Hematopoietic multipotent progenitor cell treated with erythropoietin and hydrocortisone succinate and interleukin-3 and kit ligand, for 15 days (in vitro differentiated cells): ENCODE results near the gene BTNL2.

Experiments used
- DNase-seq: peaks from one replicate; pipeline ENCODE4 v3.0.0-alpha.2; 2015; ENCODE audit warnings: low spot score

Gene BTNL2

GRCh38 chr6:32415521-32416019 is 8.6 kb upstream of the BTNL2 start:
- peak; percentile 58 for DNase-seq

- peak; percentile 68 for DNase-seq
These were observed 6.6 kb upstream of the BTNL2 start for GRCh38 chr6:32413427-32414047.

- DNase-seq = no peak
These were observed 4.8 kb upstream of the BTNL2 start for GRCh38 chr6:32411566-32412327.

- no peak for DNase-seq
These were observed 3.9 kb upstream of the BTNL2 start for GRCh38 chr6:32410906-32411305.

GRCh38 chr6:32406197-32406596 is 784 bp downstream of the BTNL2 start:
- DNase-seq = no peak

- DNase-seq = no peak
These were observed 1.3 kb downstream of the BTNL2 start for GRCh38 chr6:32405656-32406055.

GRCh38 chr6:32402812-32403211 is 4.2 kb downstream of the BTNL2 start:
- no peak for DNase-seq

- DNase-seq = no peak
These were observed 5.6 kb downstream of the BTNL2 start for GRCh38 chr6:32401284-32401963.

GRCh38 chr6:32397252-32397920 is 9.6 kb downstream of the BTNL2 start:
- no peak for DNase-seq

GRCh38 chr6:32396028-32396427 is 11.0 kb downstream of the BTNL2 start:
- DNase-seq = no peak

GRCh38 chr6:32393665-32394420 is 13.1 kb downstream of the BTNL2 start:
- DNase-seq = no peak

- no peak for DNase-seq
These were observed 15.5 kb downstream of the BTNL2 start for GRCh38 chr6:32391505-32391904.

GRCh38 chr6:32387589-32388340 is 19.2 kb downstream of the BTNL2 start:
- DNase-seq = no peak

GRCh38 chr6:32386040-32386439 is 20.9 kb downstream of the BTNL2 start:
- DNase-seq = no peak

GRCh38 chr6:32382757-32383420 is 24.1 kb downstream of the BTNL2 start:
- DNase-seq = no peak

GRCh38 chr6:32379545-32379944 is 27.4 kb downstream of the BTNL2 start:
- no peak for DNase-seq

- DNase-seq = no peak
These were observed 31.0 kb downstream of the BTNL2 start for GRCh38 chr6:32375739-32376529.

- no peak for DNase-seq
These were observed 35.2 kb downstream of the BTNL2 start, which contains the start of gene TSBP1 for GRCh38 chr6:32371803-32372202. TSBP1 (minus strand) TSS chr6:32371903; CDS start chr6:32371706, 197 bp downstream.

GRCh38 chr6:32371229-32371628 is 35.8 kb downstream of the BTNL2 start:
- no peak for DNase-seq
